ENCODE data around the gene CPT1C. TPM values are rescaled to one million over a fixed set of nuclear protein-coding genes. Genes with fewer than 3 reads are reported as not detected.

Gene CPT1C
- total RNA-seq, 2 donors from 2014 or later, result 0.66 to 3.4 TPM

- peak within 1 kb of the TSS in 2 of 4 donors; percentile 66 to 69 for H3K27ac ChIP-seq
- no peaks in the 10 kb centered on the region for H3K27me3 ChIP-seq
- peaks cover 0 to 8% of the 10 kb centered on the region in 2 donors for H3K36me3 ChIP-seq (replicated peaks in 1 of 2; ENCODE audit: insufficient read depth in 1 of 2, low read depth in 2 of 2)
- peak; percentile 49 to 70 (median 63) for TF ChIP-seq CTCF (IDR thresholded peaks at IDR 0.05)
- TF ChIP-seq POLR2A (IDR thresholded peaks at IDR 0.05), result no peak
- 23 to 46% methylated on average over 18 to 53 of the region's 54 CpGs for WGBS, 2 donors
- intact Hi-C loops (cut with DNase I), result no loop called here
- peaks cover 33% of the 10 kb centered on the region for H3K4me1 ChIP-seq
- peak within 1 kb of the TSS; percentile 18 to 32 for H3K4me3 ChIP-seq
- peak; percentile 70 for ATAC-seq
- peak; percentile 77 to 86 (median 79) for DNase-seq
- H3K9me3 ChIP-seq, result no peaks in the 10 kb centered on the region
Observed at GRCh38 chr19:49689133-49690078, 1.5 kb upstream of the CPT1C start, which contains the start of gene ADM5. TSS of gene ADM5 (plus strand) at chr19:49689594. CDS start at chr19:49689838, 244 bp downstream.

- Histone ChIP-seq H3K4me1 (peaks cover 33% of the 10 kb centered on the region), H3K4me3 (peak overlapping the region; percentile 18 to 32), H3K27me3 (no peaks in the 10 kb centered on the region), H3K36me3 (replicated peaks in 1 of 2; ENCODE audit: insufficient read depth in 1 of 2, low read depth in 2 of 2) (peaks cover 0 to 2% of the 10 kb centered on the region in 2 donors), H3K9me3 (no peaks in the 10 kb centered on the region), H3K27ac (peak overlapping the region in 2 of 4 donors; percentile 66 to 69)
- peak in 1 of 7 experiments; percentile 6 for TF ChIP-seq CTCF (IDR thresholded peaks at IDR 0.05)
- TF ChIP-seq POLR2A (IDR thresholded peaks at IDR 0.05), result no peak
- ATAC-seq, result peak; percentile 41
- no peak for DNase-seq
- intact Hi-C loops (cut with DNase I), result no loop called here
- WGBS, 2 donors, result 4 to 8% methylated on average over 26 to 39 of the region's 39 CpGs
Observed at GRCh38 chr19:49690079-49690655, 749 bp upstream of the CPT1C start.

GRCh38 chr19:49691243-49692146, 579 bp downstream of the CPT1C start:
- H3K27me3 ChIP-seq, result no peaks in the 10 kb centered on the region
- no peak overlapping the region for H3K4me3 ChIP-seq
- no peak for TF ChIP-seq CTCF (IDR thresholded peaks at IDR 0.05)
- ATAC-seq (peak; percentile 5), DNase-seq (peak in 1 of 4 donors; percentile 48)
- WGBS, 2 donors, result 27 to 65% methylated on average over 12 to 39 of the region's 39 CpGs
- no peaks in the 10 kb centered on the region for H3K36me3 ChIP-seq (replicated peaks in 1 of 2; ENCODE audit: insufficient read depth in 1 of 2, low read depth in 2 of 2)
- no peaks in the 10 kb centered on the region for H3K9me3 ChIP-seq
- H3K4me1 ChIP-seq, result peaks cover 33% of the 10 kb centered on the region
- H3K27ac ChIP-seq, result peak overlapping the region in 2 of 4 donors; percentile 66 to 69
- intact Hi-C loops (cut with DNase I), result no loop called here

- Histone ChIP-seq H3K4me1 (peaks cover 33% of the 10 kb centered on the region), H3K4me3 (no peak overlapping the region), H3K9me3 (no peaks in the 10 kb centered on the region), H3K27me3 (no peaks in the 10 kb centered on the region), H3K27ac (no peak overlapping the region), H3K36me3 (replicated peaks in 1 of 2; ENCODE audit: insufficient read depth in 1 of 2, low read depth in 2 of 2) (no peaks in the 10 kb centered on the region)
- ATAC-seq (no peak), DNase-seq (no peak)
- intact Hi-C loops (cut with DNase I), result no loop called here
- 74 to 81% methylated on average over 15 to 16 of the region's 16 CpGs for WGBS, 2 donors
- TF ChIP-seq CTCF (IDR thresholded peaks at IDR 0.05), result no peak
- no peak for TF ChIP-seq POLR2A (IDR thresholded peaks at IDR 0.05)
Observed at GRCh38 chr19:49692147-49692506, 1.2 kb downstream of the CPT1C start.

Measured in body of pancreas (tissue), 4 donors.